DMS 273 (cell line): ENCODE results near the gene BACH2.
A peak's percentile ranks its signal among the peaks of the same experiment; 100 is the strongest.
"Not testable (repeated sequence)": the region's sequence is repeated elsewhere in the genome, so short reads cannot be mapped to it uniquely, and the experiment has no call there.

ENCODE experiments used
- DNase-seq: peaks from one replicate; lab custom pipeline; 2025; ENCODE audit not compliant: unreplicated experiment; lab: John Stamatoyannopoulos, UW

BACH2 gene

GRCh38 chr6:89977808-89978748 lies 318.6 kb downstream of the BACH2 start:
- DNase-seq, result peak; percentile 81

DNA sequence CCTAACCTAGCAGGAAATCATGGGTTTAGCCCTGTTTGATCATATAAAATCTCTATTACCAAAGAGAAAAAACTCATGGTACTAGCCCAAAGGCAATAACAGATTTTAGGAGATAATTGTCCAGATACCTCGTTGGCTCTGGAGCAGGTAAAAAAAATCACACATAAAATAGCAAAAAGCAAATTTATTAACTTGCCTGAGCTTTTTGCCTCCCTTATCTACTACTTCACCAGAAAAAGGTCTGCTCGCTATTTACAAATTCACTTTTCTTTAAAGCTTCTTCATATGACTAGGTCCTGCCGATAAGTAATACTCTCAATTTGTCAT lies 320.0 kb downstream of the BACH2 start:
- no peak for DNase-seq

DNA sequence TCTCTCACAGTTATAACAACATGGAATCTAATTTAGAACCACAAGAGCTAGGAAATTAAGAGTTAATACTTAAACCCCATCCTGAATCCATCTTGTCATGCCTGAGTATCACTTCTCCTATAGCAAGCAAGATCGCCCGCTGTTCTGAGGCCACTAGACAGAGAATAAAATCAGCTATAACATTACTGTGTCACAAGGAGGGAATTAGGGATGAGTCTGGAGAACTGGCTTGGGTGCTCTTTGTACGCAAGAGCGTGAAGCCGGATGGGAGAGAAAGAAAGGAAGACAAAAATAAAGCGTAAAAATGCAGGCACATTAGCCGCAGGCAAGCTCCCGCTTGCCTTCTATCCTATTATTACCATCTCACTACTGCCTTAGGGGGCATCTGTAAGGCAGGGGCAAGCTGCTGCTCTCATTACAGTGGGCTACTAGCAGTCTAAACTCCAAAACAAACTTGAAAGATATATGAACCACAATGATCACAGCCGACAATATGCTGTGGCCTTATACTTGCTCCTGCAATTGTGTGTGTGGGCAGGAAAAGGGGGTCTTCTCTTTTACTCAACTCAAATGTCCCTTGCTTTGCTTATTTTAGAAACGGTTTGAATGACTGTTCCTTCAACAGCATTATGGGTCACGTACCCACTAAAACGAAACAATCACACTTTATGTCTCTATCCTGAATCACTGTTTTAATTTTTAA lies 320.5 kb downstream of the BACH2 start:
- DNase-seq, result peak; percentile 9

DNA sequence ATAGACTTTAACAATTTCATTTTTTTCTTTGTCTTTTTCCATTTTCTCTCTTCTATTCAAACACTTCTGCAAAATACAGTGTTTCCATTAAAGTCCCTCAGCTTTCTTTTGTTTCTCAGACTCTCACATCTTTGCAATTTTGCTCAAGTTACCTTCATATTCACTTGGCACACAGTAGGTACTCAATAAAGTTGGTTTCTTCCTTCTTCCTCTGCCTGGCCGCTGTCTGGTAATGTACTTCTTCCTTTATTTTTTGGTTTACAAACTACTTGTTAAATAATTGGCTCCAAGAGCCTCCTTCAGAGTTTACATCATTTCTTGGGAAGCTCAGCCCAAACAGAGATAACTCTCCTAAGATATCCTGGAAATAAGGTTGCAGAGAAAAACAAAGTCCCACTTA lies 321.3 kb downstream of the BACH2 start:
- no peak for DNase-seq

- no peak for DNase-seq
Observed at GRCh38 chr6:89974834-89975233, 321.8 kb downstream of the BACH2 start.

DNA sequence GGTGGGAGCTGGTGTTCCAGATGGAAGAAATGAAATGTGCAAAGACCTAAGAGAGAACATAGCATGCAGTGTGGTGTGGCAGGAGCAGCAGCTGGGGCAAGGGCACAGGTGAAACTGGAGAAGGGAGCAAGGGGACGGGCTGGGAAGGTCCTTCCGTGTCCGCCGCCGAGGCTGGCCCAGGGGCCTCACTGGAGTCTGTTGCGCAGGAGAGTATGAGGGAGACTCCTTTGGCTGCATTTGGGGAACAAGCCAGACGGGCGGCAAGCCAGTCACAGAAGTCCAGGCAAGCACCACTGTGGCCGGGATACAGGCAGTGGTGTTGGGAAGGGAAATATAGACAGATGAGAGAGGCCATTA lies 324.6 kb downstream of the BACH2 start:
- DNase-seq, result no peak

DNA sequence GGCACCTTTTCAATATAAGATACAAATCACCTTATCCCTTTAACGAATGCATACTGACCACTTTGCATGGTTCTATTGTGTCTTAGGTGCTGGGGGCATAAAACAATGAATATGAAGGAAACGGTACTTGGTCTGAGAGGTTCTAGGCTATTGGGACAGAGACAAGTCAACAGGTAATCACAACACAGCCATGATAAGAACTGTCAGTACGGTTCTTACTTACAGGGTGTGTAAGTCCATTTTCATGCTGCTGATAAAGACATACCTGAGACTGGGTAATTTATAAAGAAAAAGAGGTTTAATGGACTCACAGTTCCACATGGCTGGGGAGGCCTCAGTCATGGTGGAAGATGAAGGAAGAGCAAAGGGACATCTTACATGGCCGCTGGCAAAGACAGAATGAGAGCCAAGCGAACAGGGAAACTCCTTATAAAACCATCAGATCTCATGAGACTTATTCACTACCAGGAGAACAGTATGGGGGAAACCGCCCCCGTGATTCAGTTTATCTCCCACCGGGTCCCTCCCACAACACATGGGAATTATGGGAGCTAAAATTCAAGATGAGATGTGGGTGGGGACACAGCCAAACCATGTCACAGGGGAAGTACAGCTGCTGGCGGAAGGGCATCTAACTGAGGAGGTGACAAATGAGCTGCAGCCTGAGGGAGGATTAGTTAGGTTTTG lies 325.2 kb downstream of the BACH2 start:
- not testable (repeated sequence) for DNase-seq

GRCh38 chr6:89970609-89971337 lies 325.9 kb downstream of the BACH2 start:
- peak; percentile 89 for DNase-seq

- DNase-seq, result peak; percentile 60
Observed at GRCh38 chr6:89970072-89970471, 326.6 kb downstream of the BACH2 start.

- DNase-seq, result no peak
Observed at GRCh38 chr6:89966913-89967312, 329.7 kb downstream of the BACH2 start.

DNA sequence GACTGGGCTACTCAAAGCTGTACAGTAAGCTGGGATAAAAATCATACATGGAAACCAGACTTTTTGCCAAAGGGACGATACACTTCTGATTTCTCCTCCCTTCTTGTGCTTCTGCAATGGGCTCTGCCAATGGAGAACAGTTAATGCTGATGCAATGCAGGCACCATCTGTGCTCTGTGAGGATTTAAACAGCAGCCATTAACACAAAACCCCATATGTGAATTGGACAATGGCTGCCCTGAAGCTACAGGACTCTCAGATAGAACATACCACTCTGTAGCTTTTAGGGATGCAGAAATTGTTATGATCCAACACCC lies 330.5 kb downstream of the BACH2 start:
- peak; percentile 84 for DNase-seq

DNA sequence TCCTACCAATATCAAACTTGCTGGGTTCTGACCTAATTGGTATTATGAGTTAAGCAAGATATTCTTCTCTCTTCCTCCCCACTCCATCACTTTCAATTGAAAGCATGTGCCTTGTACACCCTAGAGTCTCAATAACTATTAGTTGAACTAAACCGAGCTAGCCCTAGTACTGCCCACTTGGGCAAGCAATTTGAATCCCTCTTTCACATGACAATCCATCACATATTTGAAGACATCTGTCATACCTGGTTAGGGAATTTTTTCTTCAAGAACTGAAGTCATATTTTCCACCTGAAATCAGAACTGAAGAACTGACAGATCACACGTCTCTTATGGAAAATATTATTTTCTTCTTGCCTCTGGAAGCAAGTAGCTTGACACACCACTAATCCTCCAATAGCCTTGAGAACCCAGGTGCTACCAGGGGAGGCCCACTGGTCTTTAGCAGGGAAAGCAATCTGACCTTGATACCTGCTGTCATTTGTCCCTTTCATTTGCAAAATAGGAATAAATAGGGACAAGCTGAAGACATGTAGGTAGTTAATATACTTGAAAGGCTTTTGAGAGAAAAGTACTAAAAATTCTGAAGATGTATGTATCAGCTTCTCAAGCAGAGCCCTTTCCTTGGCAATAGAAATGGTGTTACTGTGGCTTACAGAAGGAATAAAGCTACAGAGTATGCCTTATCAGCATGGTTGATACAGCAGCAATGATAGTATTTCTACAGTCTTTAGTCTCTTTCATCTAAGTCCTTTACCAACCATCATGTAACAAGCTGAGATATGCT lies 331.0 kb downstream of the BACH2 start:
- DNase-seq, result no peak

GRCh38 chr6:89963391-89963790 lies 333.3 kb downstream of the BACH2 start:
- DNase-seq, result no peak

DNA sequence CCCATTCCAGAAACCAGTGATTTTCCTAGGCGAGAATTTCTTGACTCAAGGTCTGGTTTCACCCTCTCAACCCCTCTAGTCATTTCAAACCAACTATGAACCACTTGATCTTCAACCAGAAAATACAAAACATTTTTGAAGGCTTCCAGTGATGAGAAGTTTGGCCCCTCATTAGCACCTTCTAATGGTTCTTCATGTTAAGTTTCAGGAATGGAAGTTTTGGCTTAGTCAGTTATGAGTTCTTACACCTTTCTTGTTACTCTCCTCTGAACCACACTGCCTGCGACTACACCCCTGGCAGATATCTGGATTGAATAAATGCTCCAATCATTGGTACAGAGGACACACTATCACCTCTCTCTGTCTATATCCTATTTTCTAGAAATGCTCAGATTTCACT lies 335.2 kb downstream of the BACH2 start:
- no peak for DNase-seq

DNA sequence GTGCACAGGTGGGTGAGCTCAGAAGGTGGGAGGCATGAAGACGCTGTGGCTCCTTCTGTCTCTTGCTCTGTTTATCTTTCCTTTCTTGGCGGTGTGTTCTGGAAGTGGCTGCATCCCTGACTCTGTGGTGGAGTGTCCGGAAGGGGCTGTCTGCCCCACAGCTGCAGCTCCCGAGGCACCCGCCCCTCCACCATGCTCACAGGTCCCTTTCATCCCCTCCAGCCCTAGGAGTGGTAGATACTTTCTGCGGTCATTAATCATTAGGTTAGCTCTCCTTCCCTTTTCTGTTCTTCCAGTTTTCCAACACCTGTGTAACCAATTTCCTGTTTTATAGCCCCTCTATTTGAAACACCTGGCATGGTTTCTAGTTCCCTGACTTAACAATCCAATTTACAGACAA lies 336.8 kb downstream of the BACH2 start:
- no peak for DNase-seq

- no peak for DNase-seq
Observed at GRCh38 chr6:89956182-89956581, 340.5 kb downstream of the BACH2 start.

DNA sequence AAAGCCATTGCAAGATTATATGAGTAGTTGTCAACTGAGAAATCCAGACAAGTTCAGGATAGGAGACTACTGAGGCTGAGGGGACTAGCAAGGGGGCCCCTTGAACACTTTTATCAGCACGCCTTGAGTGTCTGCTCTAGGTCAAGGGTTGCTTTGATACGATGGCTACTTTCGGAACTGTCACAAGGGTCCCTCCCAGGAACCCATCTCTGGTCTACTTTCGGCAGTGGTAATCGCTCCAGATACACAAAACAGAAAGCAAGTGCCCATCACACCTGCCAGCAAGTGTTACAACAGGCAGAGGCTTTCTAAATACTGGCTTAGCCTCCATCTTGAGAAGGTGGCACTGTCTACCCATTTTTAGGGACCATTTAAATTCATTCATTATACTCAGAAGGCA lies 341.3 kb downstream of the BACH2 start:
- DNase-seq, result no peak

- DNase-seq, result no peak
Observed at GRCh38 chr6:89954721-89955148, 341.9 kb downstream of the BACH2 start.

DNA sequence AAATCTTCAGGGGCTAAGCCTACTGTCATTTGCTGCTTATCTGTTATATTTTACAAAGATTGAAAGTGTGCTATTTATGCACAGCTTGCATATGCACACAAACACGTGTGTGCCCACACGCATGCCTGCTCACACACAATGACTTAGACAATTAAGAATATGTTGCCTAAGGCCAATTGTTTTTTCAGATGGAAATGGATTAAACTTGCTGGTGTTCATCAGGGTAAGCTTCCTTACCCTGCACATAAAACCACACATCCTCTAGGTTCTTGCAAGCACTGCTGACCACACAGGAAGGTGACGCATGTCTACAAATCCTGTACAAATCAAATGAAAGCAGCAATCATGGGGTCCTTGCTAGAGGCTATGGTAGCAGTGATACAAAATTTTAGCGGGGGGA lies 344.0 kb downstream of the BACH2 start:
- no peak for DNase-seq

GRCh38 chr6:89952105-89952671 lies 344.5 kb downstream of the BACH2 start:
- no peak for DNase-seq
